ENCODE results near the gene POLR2L. TPM values are rescaled to one million over a fixed set of nuclear protein-coding genes. Genes with fewer than 3 reads are reported as not detected.

Gene POLR2L
- total RNA-seq, 4 donors from 2014 or later = 10.5 to 81.5 (median 42.8) TPM

DNA sequence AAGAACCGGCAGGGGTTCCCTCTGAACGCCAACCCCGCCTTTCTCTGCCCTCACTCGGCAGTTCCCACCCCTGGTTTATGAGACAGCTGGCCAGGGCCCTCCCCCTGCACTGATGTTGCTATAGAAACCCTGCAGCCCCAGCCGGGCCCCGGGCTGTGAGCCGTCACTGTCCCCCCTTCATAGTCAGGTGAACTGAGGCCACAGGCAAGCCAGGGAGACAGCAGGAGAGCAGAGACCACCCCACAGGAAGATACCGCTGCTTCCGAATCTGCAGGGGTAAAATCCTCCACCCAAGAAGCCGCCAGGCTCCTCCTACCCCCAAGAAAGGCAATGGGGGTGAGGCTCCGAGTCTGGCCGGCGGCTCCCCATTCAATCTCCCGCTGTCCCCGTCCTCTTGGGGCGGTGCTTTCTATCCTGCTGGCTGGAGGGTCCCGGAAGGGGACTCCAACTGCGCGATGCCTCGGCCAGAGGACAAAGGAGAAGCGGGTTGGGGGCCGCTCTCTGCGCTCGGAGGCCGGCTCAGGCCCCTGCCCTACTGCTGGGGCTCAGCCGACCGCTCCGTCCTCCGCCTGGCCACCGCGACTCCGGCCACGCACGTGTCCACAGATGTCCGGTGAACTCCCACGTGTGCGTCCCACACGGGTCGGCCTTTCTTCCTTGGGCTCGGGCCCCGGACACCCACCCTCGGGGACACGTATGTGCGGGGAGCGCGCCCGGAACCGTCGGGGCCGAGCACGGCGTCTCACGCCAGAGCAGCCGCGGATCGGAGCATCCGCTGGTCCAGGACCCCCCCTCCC lies 44.8 kb downstream of the POLR2L start:
- TF ChIP-seq, protein P1, sequence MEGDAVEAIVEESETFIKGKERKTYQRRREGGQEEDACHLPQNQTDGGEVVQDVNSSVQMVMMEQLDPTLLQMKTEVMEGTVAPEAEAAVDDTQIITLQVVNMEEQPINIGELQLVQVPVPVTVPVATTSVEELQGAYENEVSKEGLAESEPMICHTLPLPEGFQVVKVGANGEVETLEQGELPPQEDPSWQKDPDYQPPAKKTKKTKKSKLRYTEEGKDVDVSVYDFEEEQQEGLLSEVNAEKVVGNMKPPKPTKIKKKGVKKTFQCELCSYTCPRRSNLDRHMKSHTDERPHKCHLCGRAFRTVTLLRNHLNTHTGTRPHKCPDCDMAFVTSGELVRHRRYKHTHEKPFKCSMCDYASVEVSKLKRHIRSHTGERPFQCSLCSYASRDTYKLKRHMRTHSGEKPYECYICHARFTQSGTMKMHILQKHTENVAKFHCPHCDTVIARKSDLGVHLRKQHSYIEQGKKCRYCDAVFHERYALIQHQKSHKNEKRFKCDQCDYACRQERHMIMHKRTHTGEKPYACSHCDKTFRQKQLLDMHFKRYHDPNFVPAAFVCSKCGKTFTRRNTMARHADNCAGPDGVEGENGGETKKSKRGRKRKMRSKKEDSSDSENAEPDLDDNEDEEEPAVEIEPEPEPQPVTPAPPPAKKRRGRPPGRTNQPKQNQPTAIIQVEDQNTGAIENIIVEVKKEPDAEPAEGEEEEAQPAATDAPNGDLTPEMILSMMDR (IDR thresholded peaks at IDR 0.05) = no peak
- TF ChIP-seq POLR2A (IDR thresholded peaks at IDR 0.05) = no peak
- peak overlapping the region; percentile 61 to 79 for H3K4me3 ChIP-seq
- H3K27ac ChIP-seq = peak overlapping the region; percentile 87 to 90
- no peaks in the 10 kb centered on the region for H3K27me3 ChIP-seq
- DNase-seq = peak; percentile 77 to 78
- H3K4me1 ChIP-seq = peaks cover 6 to 22% of the 10 kb centered on the region in 2 donors
- intact Hi-C loops (cut with DNase I; ENCODE audit: low total_unique reads) = no loop called here
- H3K9me3 ChIP-seq = no peaks in the 10 kb centered on the region
- no peaks in the 10 kb centered on the region for H3K36me3 ChIP-seq

DNA sequence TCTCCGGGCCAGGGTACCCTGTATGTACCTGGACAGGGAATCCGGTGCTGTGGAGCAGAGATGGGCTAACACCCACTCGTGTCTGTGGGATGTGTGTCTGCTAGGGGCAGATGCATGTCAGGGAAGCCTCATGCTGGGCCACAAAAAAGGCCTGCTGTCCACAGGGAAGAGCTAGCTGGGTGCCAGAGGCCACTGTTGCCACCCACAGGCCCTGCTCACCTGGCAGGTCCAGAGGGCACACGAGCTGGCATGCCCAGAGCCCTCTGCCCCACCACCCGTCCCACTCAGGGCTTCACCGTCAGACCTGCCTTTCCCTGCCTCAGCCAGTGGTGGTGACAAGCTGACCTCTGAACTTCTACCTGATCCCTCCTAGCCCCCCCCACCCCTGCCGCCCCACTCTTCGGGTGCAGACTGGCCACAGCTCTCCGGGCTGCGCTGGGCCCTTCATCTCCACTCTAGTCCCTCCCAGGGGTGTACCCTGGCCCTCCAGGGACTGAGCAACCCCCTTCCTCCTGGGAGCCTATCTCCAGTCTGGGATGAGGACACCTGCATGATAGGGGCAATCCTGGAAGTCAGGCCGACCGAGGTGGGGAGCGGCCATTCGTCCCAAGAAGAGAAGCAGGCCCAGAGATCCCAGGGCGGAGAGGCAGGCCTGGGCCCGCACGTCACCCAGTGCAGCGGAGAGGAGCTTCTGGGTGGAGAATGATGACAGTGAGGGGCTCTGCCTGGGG lies 45.6 kb downstream of the POLR2L start:
- Histone ChIP-seq H3K9me3 (no peaks in the 10 kb centered on the region), H3K27me3 (no peaks in the 10 kb centered on the region), H3K27ac (peak overlapping the region; percentile 87 to 90), H3K4me1 (peaks cover 6 to 22% of the 10 kb centered on the region in 2 donors), H3K36me3 (no peaks in the 10 kb centered on the region), H3K4me3 (peak overlapping the region; percentile 61 to 79)
- TF ChIP-seq, protein P1 (IDR thresholded peaks at IDR 0.05) = no peak
- TF ChIP-seq POLR2A (IDR thresholded peaks at IDR 0.05) = no peak
- DNase-seq = no peak
- intact Hi-C loops (cut with DNase I; ENCODE audit: low total_unique reads) = no loop called here

DNA sequence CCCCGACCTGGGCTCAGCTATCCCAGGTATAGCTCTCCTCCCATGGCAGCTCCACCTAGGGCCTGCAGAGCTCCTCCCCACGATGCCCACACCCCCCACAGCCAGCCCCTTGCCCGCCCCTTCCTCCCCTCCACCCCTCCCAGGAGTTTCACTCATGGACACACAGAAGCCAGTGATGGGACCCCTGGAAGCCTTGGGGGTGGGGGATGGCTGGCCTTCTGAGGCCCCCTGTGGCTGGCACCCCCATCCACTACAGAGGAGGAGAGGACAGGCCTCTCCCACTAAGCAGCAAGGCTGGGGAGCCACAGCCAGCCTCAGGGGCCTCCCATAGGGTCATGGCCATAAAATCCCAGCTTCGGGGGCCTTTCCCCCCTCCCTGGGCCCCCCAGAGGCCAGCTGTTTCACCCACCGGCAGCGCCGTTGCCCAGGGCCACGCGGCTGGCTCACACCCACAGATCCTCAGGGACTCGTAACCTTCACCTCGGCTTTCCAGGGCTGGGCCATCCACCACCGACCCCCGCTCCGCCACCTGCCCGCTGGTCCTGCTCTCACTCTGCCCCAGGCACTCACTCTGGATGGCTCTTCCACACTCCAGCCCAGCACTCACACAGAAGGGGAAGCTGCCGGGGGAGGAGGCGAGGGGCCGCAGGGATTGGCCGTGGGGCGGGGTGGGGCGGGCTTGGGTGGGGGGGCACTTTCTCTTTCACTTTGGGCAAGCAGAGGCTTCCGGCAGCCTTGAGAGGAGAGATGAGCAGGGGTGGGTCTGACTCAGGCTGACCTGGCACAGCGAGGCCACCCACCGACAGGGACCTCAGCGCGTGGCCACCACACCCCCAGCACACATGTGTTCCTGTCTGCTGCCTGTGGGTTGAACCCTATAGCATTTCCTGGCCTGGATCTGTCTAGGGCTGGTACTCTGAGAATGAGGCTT lies 46.4 kb downstream of the POLR2L start:
- H3K9me3 ChIP-seq = no peaks in the 10 kb centered on the region
- no peaks in the 10 kb centered on the region for H3K36me3 ChIP-seq
- H3K27ac ChIP-seq = peak overlapping the region; percentile 87 to 90
- peak in 1 of 2 donors; percentile 29 for TF ChIP-seq POLR2A (IDR thresholded peaks at IDR 0.05)
- TF ChIP-seq, protein P1 (IDR thresholded peaks at IDR 0.05) = no peak
- peak overlapping the region; percentile 61 to 79 for H3K4me3 ChIP-seq
- DNase-seq = peak; percentile 77 to 80
- peaks cover 6 to 22% of the 10 kb centered on the region in 2 donors for H3K4me1 ChIP-seq
- no peaks in the 10 kb centered on the region for H3K27me3 ChIP-seq
- intact Hi-C loops (cut with DNase I; ENCODE audit: low total_unique reads) = no loop called here

DNA sequence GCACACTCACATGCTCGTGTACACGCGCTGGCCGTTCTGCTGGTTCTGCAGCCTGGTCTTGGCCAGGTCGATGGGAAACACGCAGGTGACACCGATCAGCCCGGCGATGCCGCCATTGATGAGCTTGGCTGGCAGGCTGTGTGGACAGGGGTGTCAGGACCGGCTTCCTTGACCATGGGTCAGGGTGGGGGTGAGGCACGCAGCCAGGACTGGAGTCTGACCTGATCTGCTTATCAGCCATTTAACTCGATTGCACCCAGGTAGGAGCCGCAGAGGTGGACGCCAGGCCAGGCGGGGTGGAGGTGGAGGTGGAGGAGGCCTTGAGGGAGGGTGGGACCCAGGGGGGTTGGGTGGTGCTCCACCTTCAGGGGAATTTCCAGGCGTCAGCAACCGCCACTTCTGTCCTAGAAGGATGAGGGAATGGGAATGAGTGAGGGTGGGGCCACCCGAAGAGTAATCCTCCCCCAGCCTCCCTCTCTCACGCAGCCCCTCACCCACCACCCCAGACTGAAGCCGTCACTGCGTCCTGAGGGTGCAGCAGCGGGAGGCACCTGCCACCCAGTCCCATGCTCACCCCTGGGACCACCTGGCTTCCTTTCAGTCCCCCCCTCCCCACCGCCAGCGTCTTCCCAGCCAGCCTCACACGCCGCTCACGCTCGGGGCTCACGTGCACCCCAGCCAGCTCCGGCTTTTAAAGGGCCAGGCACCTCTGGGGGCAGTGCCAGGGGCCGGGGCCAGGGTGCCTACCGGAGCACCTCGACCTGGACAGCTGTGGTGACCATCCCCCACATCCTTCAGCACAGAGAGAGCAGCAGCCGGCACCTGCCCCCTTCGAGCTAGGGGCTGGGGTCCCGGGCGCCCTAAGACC lies 47.3 kb downstream of the POLR2L start:
- no peak for DNase-seq
- H3K9me3 ChIP-seq = no peaks in the 10 kb centered on the region
- no peaks in the 10 kb centered on the region for H3K36me3 ChIP-seq
- TF ChIP-seq, protein P1 (IDR thresholded peaks at IDR 0.05) = no peak
- TF ChIP-seq POLR2A (IDR thresholded peaks at IDR 0.05) = no peak
- H3K4me3 ChIP-seq = peak overlapping the region; percentile 61 to 79
- H3K27ac ChIP-seq = peak overlapping the region; percentile 87 to 90
- intact Hi-C loops (cut with DNase I; ENCODE audit: low total_unique reads) = no loop called here
- H3K27me3 ChIP-seq = no peaks in the 10 kb centered on the region
- H3K4me1 ChIP-seq = peaks cover 6 to 22% of the 10 kb centered on the region in 2 donors

Measured in uterus (tissue), 4 donors.